Chondrocyte (in vitro differentiated cells): Measurements from ENCODE around the gene NFS1. TPM values are rescaled to one million over a fixed set of nuclear protein-coding genes. Genes with fewer than 3 reads are reported as not detected.
"Not testable (repeated sequence)": the region's sequence is repeated elsewhere in the genome, so short reads cannot be mapped to it uniquely, and the experiment has no call there.

Experiments used
- DNase-seq: peaks from one replicate; pipeline ENCODE4 v3.0.0; 2021; ENCODE audit warnings: mixed read lengths, low spot score
- H3K27ac Mint-ChIP-seq: one replicate; pipeline ENCODE4 v1.8.0; 2021; ENCODE audit warnings: mild to moderate bottlenecking, moderate library complexity, mixed read lengths; ENCODE audit not compliant: unreplicated experiment
- H3K27me3 Mint-ChIP-seq: 2 replicates; pipeline ENCODE4 v1.8.0; 2021; ENCODE audit warnings: low read depth, mixed read lengths
- H3K36me3 Mint-ChIP-seq: 2 replicates; pipeline ENCODE4 v1.8.0; 2021; ENCODE audit warnings: low read depth, mixed read lengths
- H3K4me1 Mint-ChIP-seq: 2 replicates; pipeline ENCODE4 v1.8.0; 2021; ENCODE audit warnings: low read depth, mild to moderate bottlenecking, mixed read lengths
- H3K4me3 Mint-ChIP-seq: one replicate; pipeline ENCODE4 v1.8.0; 2021; ENCODE audit warnings: mild to moderate bottlenecking, moderate library complexity, mixed read lengths; ENCODE audit not compliant: unreplicated experiment
- H3K9me3 Mint-ChIP-seq: 2 replicates; pipeline ENCODE4 v1.8.0; 2021; ENCODE audit warnings: low read depth, mixed read lengths
- total RNA-seq: library from RNA; stranded (reverse); gene quantifications from 3 replicates; pipeline ENCODE4 v1.2.1, GENCODE V29; 2021
- TF ChIP-seq, protein P1 (sequence below): fragments of 200-600 bp; sonication (generic); IDR thresholded peaks from 2 replicates; pipeline ENCODE4 v1.5.0; 2021; ENCODE audit warnings: antibody characterized with exemption, mild to moderate bottlenecking, moderate library complexity

Gene NFS1
- total RNA-seq, 1 donor from 2014 or later = 26.8 TPM

- peaks cover 43% of the 10 kb centered on the region for H3K36me3 Mint-ChIP-seq
- no peaks in the 10 kb centered on the region for H3K9me3 Mint-ChIP-seq
- no peak overlapping the region for H3K4me3 Mint-ChIP-seq
- TF ChIP-seq, protein P1, sequence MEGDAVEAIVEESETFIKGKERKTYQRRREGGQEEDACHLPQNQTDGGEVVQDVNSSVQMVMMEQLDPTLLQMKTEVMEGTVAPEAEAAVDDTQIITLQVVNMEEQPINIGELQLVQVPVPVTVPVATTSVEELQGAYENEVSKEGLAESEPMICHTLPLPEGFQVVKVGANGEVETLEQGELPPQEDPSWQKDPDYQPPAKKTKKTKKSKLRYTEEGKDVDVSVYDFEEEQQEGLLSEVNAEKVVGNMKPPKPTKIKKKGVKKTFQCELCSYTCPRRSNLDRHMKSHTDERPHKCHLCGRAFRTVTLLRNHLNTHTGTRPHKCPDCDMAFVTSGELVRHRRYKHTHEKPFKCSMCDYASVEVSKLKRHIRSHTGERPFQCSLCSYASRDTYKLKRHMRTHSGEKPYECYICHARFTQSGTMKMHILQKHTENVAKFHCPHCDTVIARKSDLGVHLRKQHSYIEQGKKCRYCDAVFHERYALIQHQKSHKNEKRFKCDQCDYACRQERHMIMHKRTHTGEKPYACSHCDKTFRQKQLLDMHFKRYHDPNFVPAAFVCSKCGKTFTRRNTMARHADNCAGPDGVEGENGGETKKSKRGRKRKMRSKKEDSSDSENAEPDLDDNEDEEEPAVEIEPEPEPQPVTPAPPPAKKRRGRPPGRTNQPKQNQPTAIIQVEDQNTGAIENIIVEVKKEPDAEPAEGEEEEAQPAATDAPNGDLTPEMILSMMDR = no peak
- H3K27ac Mint-ChIP-seq = peak overlapping the region; percentile 27
- H3K27me3 Mint-ChIP-seq = no peaks in the 10 kb centered on the region
- peaks cover 18% of the 10 kb centered on the region for H3K4me1 Mint-ChIP-seq
- no peak for DNase-seq
These were observed 10.9 kb upstream of the NFS1 start for GRCh38 chr20:35710039-35710438.

DNA sequence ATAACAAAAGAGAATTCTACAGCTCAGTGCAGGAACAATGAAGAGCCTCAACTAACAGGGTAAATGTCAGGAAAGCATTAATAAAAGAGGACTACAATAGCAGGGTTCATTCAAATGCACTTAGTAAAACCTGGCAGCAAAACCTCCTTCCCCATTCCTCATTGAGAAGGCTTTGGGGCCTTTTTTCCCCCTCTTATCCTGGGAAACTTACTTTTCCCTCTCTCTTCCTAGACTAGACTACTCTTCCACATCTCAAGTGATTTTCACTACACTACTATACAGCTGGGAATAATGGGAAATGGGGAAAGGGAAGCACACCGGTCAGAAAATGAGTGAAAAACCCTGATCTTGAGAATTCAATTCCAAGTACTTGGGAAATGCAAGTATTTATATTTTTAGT, 10.1 kb upstream of the NFS1 start:
- Mint-ChIP-seq H3K4me3 (no peak overlapping the region), H3K36me3 (peaks cover 47% of the 10 kb centered on the region), H3K9me3 (no peaks in the 10 kb centered on the region), H3K4me1 (peaks cover 18% of the 10 kb centered on the region), H3K27me3 (no peaks in the 10 kb centered on the region), H3K27ac (peak overlapping the region; percentile 66)
- TF ChIP-seq, protein P1 = no peak
- no peak for DNase-seq

GRCh38 chr20:35708502-35708901, 9.3 kb upstream of the NFS1 start:
- H3K36me3 Mint-ChIP-seq = peaks cover 51% of the 10 kb centered on the region

DNA sequence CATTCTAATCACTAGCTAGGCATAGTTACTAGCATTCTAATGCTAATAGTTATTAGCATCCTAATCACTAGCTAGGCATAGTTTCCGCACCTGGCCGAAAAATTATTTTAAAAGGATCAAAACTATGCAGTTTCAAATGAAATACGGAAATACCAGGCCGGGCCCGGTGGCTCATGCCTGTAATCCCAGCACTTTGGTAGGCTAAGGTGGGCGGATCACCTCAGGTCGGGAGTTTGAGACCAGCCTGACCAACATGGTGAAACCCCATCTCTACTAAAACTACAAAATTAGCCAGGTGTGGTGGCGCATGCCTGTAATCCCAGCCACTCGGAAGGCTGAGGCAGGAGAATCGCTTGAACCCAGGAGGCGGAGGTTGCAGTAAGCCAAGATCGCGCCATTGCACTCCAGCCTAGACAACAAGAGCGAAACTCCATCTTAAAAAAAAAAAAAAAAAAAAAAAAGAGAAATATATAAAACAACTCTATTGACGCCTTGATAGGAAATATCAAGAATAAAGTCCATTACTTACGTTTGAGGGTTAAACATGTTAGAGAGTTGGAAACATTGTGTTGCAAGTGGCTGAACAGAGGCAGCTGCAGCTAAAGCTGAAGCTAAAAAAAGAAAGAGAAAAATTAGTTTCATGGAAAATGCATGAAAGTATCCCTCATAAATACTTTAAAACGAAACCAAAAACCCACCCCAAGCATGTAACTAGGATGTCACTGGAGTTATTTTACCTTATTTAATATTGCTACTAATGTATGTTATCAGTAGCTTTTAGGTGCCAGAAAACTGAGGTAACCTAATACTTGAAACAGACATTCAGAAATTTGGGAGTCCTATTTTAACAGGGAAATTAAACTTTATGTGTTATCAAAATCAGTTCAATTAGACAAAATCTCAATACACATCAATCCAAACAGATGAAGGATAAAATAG, 7.7 kb upstream of the NFS1 start:
- not testable (repeated sequence) for H3K9me3 Mint-ChIP-seq, H3K27ac Mint-ChIP-seq, H3K27me3 Mint-ChIP-seq, DNase-seq, H3K4me3 Mint-ChIP-seq
- H3K4me1 Mint-ChIP-seq = peaks cover 24% of the 10 kb centered on the region
- H3K36me3 Mint-ChIP-seq = peaks cover 53% of the 10 kb centered on the region

More at GRCh38 chr20:35708502-35708901, 9.3 kb upstream of the NFS1 start:
- TF ChIP-seq, protein P1 = no peak
- Mint-ChIP-seq H3K4me3 (no peak overlapping the region), H3K27me3 (no peaks in the 10 kb centered on the region), H3K4me1 (peaks cover 22% of the 10 kb centered on the region), H3K27ac (no peak overlapping the region), H3K9me3 (no peaks in the 10 kb centered on the region)
- DNase-seq = no peak

- H3K27me3 Mint-ChIP-seq, DNase-seq, H3K4me3 Mint-ChIP-seq, H3K27ac Mint-ChIP-seq, H3K9me3 Mint-ChIP-seq: not testable (repeated sequence)
- Mint-ChIP-seq H3K36me3 (peaks cover 48% of the 10 kb centered on the region), H3K4me1 (peaks cover 23% of the 10 kb centered on the region)
These were observed 6.7 kb upstream of the NFS1 start for GRCh38 chr20:35705894-35706293.

DNA sequence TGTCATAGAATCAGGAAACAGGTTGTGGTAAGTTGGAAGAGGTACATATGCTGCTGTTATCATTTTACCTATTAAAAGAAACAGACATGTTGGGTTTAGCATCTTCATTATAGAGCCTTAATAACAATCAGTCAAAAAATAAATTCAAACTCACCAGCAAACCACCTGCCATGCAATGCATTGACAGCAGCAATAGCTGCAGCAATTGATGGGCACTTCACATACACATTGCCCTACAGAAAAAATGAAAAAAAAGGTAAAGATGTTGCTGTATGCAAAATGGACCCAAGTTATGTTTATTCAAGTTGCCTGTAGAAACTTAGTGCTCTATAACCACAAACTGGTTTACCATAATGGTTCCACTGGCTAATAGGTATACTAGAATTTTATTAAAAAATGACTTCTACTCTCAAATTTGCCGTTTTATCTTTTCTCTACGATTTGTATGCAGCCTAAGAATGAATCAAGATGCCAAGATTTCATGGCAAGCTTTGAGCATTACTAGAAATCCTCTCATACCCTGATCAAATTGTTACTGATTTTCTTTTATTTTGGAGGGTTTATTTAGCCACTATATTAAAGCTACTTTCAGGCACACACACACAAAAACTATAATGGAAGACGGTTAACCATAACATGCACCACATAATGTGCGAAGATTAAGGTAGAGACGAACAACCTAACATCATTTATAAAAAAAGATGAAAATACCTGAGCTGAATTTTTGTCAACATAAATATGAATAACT, 5.5 kb upstream of the NFS1 start:
- TF ChIP-seq, protein P1 = no peak
- Mint-ChIP-seq H3K27ac (peak overlapping the region; percentile 1), H3K27me3 (no peaks in the 10 kb centered on the region), H3K36me3 (peaks cover 43% of the 10 kb centered on the region), H3K4me3 (no peak overlapping the region), H3K9me3 (no peaks in the 10 kb centered on the region), H3K4me1 (peaks cover 31% of the 10 kb centered on the region)
- DNase-seq = no peak
